Measurements from ENCODE around the gene METTL24. TPM values are rescaled to one million over a fixed set of nuclear protein-coding genes. Genes with fewer than 3 reads are reported as not detected.
"Not testable (repeated sequence)": the region's sequence is repeated elsewhere in the genome, so short reads cannot be mapped to it uniquely, and the experiment has no call there.

METTL24 gene
- total RNA-seq, 1 donor, result 0.09 TPM

- TF ChIP-seq CTCF (IDR thresholded peaks at IDR 0.05; ENCODE audit: insufficient read depth, low read length), result no peak
- H3K4me3 ChIP-seq (ENCODE audit: low read depth, low read length), result no peak overlapping the region
- DNase-seq (ENCODE audit: low read depth), result no peak
Measured at GRCh38 chr6:110315207-110315868, 42.8 kb downstream of the METTL24 start.

GRCh38 chr6:110310861-110311446 lies 47.2 kb downstream of the METTL24 start:
- no peak for DNase-seq (ENCODE audit: low read depth)
- H3K4me3 ChIP-seq (ENCODE audit: low read depth, low read length), result no peak overlapping the region
- TF ChIP-seq CTCF (IDR thresholded peaks at IDR 0.05; ENCODE audit: insufficient read depth, low read length), result no peak

- not testable (repeated sequence) for H3K4me3 ChIP-seq (ENCODE audit: low read depth, low read length); DNase-seq (ENCODE audit: low read depth)
Measured at GRCh38 chr6:110309432-110309831, 48.7 kb downstream of the METTL24 start.

- no peak for TF ChIP-seq CTCF (IDR thresholded peaks at IDR 0.05; ENCODE audit: insufficient read depth, low read length)
Measured at GRCh38 chr6:110307368-110307767, 50.8 kb downstream of the METTL24 start.

GRCh38 chr6:110305832-110306231 lies 52.3 kb downstream of the METTL24 start:
- not testable (repeated sequence) for DNase-seq (ENCODE audit: low read depth)

More at GRCh38 chr6:110307368-110307767, 50.8 kb downstream of the METTL24 start:
- DNase-seq (ENCODE audit: low read depth), result no peak
- H3K4me3 ChIP-seq (ENCODE audit: low read depth, low read length), result no peak overlapping the region

GRCh38 chr6:110303692-110304091 lies 54.5 kb downstream of the METTL24 start:
- H3K4me3 ChIP-seq (ENCODE audit: low read depth, low read length); DNase-seq (ENCODE audit: low read depth): not testable (repeated sequence)

More at GRCh38 chr6:110305832-110306231, 52.3 kb downstream of the METTL24 start:
- H3K4me3 ChIP-seq (ENCODE audit: low read depth, low read length), result not testable (repeated sequence)

- no peak for DNase-seq (ENCODE audit: low read depth)
- H3K4me3 ChIP-seq (ENCODE audit: low read depth, low read length), result no peak overlapping the region
- no peak for TF ChIP-seq CTCF (IDR thresholded peaks at IDR 0.05; ENCODE audit: insufficient read depth, low read length)
Measured at GRCh38 chr6:110298916-110299315, 59.2 kb downstream of the METTL24 start.

- no peak for DNase-seq (ENCODE audit: low read depth)
- no peak for TF ChIP-seq CTCF (IDR thresholded peaks at IDR 0.05; ENCODE audit: insufficient read depth, low read length)
- H3K4me3 ChIP-seq (ENCODE audit: low read depth, low read length), result no peak overlapping the region
Measured at GRCh38 chr6:110298411-110298810, 59.7 kb downstream of the METTL24 start.

All from fibroblast of the aortic adventitia (primary cell).